ENCODE data around the gene SPART. TPM values are rescaled to one million over a fixed set of nuclear protein-coding genes. Genes with fewer than 3 reads are reported as not detected.
A peak's percentile ranks its signal among the peaks of the same experiment; 100 is the strongest.

SPART gene
- total RNA-seq, 1 experiment from 2014 or later: 23.3 TPM

- TF ChIP-seq EZH2phosphoT487 (IDR thresholded peaks at IDR 0.05; ENCODE audit: borderline replicate concordance, low read length) (no peak), EZH2 (IDR thresholded peaks at IDR 0.05; ENCODE audit: low read length, unreplicated experiment) (no peak), CTCF (conservative IDR thresholded peaks at IDR 0.05; ENCODE audit: low read depth, low read length) (peak; percentile 64)
- Histone ChIP-seq H2AFZ (ENCODE audit: low read length) (no peak overlapping the region), H3K4me1 (ENCODE audit: insufficient read depth, low read length) (no peaks in the 10 kb centered on the region), H3K36me3 (ENCODE audit: low read depth, low read length) (no peaks in the 10 kb centered on the region), H3K9ac (ENCODE audit: low read length) (no peak overlapping the region), H3K9me2 (replicated peaks; ENCODE audit: low read length) (no peaks in the 10 kb centered on the region), H3K79me2 (ENCODE audit: low read length) (no peaks in the 10 kb centered on the region), H3F3A (ENCODE audit: low read length, unreplicated experiment) (no peaks in the 10 kb centered on the region), H4K20me1 (ENCODE audit: low read length) (no peaks in the 10 kb centered on the region), H3K4me3 (ENCODE audit: low read length) (no peak overlapping the region), H3K9me3 (ENCODE audit: low read length) (no peaks in the 10 kb centered on the region), H3K4me2 (ENCODE audit: low read length) (no peak overlapping the region), H3K27ac (ENCODE audit: low read length) (no peak overlapping the region), H3K27me3 (ENCODE audit: low read length) (no peaks in the 10 kb centered on the region)
- CTCF ChIA-PET: interaction anchor here (0.5 to 1.5 kb wide), 4 partner anchors 77 to 298 kb away, joined by 4 to 10 read pairs (median 5); no protein-coding TSS in a partner anchor
- intact Hi-C loops (cut with micrococcal nuclease): loop anchor here (1.0 kb wide), 1 partner anchor 297 kb away; no protein-coding TSS in a partner anchor
- peak; percentile 65 for DNase-seq
- BruUV-seq (replicated peaks): no TSS peak
- POLR2A ChIA-PET (ENCODE audit: unreplicated experiment): no interaction called here
- ATAC-seq: no peak; the same call in 1 of the 2 replicates
These were observed 70.8 kb downstream of the SPART start for GRCh38 chr13:36275190-36276002.

GRCh38 chr13:36273431-36273830 lies 72.8 kb downstream of the SPART start:
- Histone ChIP-seq H3K9me2 (replicated peaks; ENCODE audit: low read length) (no peaks in the 10 kb centered on the region), H3K9me3 (ENCODE audit: low read length) (no peaks in the 10 kb centered on the region), H3K4me3 (ENCODE audit: low read length) (no peak overlapping the region), H3K4me2 (ENCODE audit: low read length) (no peak overlapping the region), H3K79me2 (ENCODE audit: low read length) (no peaks in the 10 kb centered on the region), H3K36me3 (ENCODE audit: low read depth, low read length) (no peaks in the 10 kb centered on the region), H3F3A (ENCODE audit: low read length, unreplicated experiment) (no peaks in the 10 kb centered on the region), H3K9ac (ENCODE audit: low read length) (no peak overlapping the region), H3K27me3 (ENCODE audit: low read length) (no peaks in the 10 kb centered on the region), H2AFZ (ENCODE audit: low read length) (no peak overlapping the region), H4K20me1 (ENCODE audit: low read length) (no peaks in the 10 kb centered on the region), H3K27ac (ENCODE audit: low read length) (no peak overlapping the region), H3K4me1 (ENCODE audit: insufficient read depth, low read length) (no peaks in the 10 kb centered on the region)
- TF ChIP-seq CTCF (conservative IDR thresholded peaks at IDR 0.05; ENCODE audit: low read depth, low read length): no peak
- no peak for TF ChIP-seq EZH2phosphoT487 (IDR thresholded peaks at IDR 0.05; ENCODE audit: borderline replicate concordance, low read length)
- no peak for TF ChIP-seq EZH2 (IDR thresholded peaks at IDR 0.05; ENCODE audit: low read length, unreplicated experiment)
- POLR2A ChIA-PET (ENCODE audit: unreplicated experiment): no interaction called here
- CTCF ChIA-PET: no interaction called here
- no TSS peak for BruUV-seq (replicated peaks)
- ATAC-seq: no peak
- intact Hi-C loops (cut with micrococcal nuclease): no loop called here
- DNase-seq: no peak

GRCh38 chr13:36261976-36262375 lies 84.2 kb downstream of the SPART start:
- POLR2A ChIA-PET (ENCODE audit: unreplicated experiment): no interaction called here
- H3K4me3 ChIP-seq (ENCODE audit: low read length): no peak overlapping the region
- intact Hi-C loops (cut with micrococcal nuclease): no loop called here
- H3K9ac ChIP-seq (ENCODE audit: low read length): no peak overlapping the region
- no peak for DNase-seq
- H3K4me1 ChIP-seq (ENCODE audit: insufficient read depth, low read length): no peaks in the 10 kb centered on the region
- H3K27ac ChIP-seq (ENCODE audit: low read length): no peak overlapping the region
- no peaks in the 10 kb centered on the region for H4K20me1 ChIP-seq (ENCODE audit: low read length)
- no peaks in the 10 kb centered on the region for H3F3A ChIP-seq (ENCODE audit: low read length, unreplicated experiment)
- H3K79me2 ChIP-seq (ENCODE audit: low read length): no peaks in the 10 kb centered on the region
- no peaks in the 10 kb centered on the region for H3K9me3 ChIP-seq (ENCODE audit: low read length)
- H3K4me2 ChIP-seq (ENCODE audit: low read length): no peak overlapping the region
- no peak overlapping the region for H2AFZ ChIP-seq (ENCODE audit: low read length)
- H3K27me3 ChIP-seq (ENCODE audit: low read length): no peaks in the 10 kb centered on the region
- H3K9me2 ChIP-seq (replicated peaks; ENCODE audit: low read length): no peaks in the 10 kb centered on the region
- no peak for ATAC-seq
- TF ChIP-seq EZH2phosphoT487 (IDR thresholded peaks at IDR 0.05; ENCODE audit: borderline replicate concordance, low read length) (no peak), EZH2 (IDR thresholded peaks at IDR 0.05; ENCODE audit: low read length, unreplicated experiment) (no peak), CTCF (conservative IDR thresholded peaks at IDR 0.05; ENCODE audit: low read depth, low read length) (no peak)
- CTCF ChIA-PET: no interaction called here
- no TSS peak for BruUV-seq (replicated peaks)
- no peaks in the 10 kb centered on the region for H3K36me3 ChIP-seq (ENCODE audit: low read depth, low read length)

All from PC-3 (cell line).